Panc1 (cell line): ENCODE results near the gene TRAF3IP3.

ENCODE experiments used
- POLR2AphosphoS5 ChIP-seq: IDR thresholded peaks from 2 replicates; pipeline ENCODE4 v1.6.1; 2012; ENCODE audit warnings: mild to moderate bottlenecking, low read depth, low read length, moderate library complexity
- TF ChIP-seq, protein P1 (sequence below): fragments of 450-650 bp; IDR thresholded peaks from 2 replicates; pipeline ENCODE4 v1.5.1; 2017; ENCODE audit warnings: mild to moderate bottlenecking

DNA sequence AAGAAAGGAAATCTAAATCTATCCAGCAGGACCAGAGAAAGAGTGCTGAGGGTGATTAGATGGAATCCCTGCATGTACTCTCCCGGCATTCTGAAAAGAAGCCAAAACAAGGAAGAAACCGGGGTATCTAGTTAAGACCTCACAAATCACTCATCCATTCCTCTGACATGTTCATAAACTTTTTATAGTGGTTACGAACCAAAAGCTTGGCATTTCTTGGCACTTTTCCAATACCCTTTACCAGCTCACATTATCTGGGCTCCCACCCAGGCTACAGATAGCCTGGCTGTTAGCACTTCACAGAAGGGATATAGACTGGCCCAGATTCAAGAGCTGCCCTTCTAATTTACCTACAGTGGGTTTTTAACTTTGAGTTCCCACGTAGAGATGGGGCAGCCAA, 30.3 kb downstream of the TRAF3IP3 start:
- TF ChIP-seq, protein P1, sequence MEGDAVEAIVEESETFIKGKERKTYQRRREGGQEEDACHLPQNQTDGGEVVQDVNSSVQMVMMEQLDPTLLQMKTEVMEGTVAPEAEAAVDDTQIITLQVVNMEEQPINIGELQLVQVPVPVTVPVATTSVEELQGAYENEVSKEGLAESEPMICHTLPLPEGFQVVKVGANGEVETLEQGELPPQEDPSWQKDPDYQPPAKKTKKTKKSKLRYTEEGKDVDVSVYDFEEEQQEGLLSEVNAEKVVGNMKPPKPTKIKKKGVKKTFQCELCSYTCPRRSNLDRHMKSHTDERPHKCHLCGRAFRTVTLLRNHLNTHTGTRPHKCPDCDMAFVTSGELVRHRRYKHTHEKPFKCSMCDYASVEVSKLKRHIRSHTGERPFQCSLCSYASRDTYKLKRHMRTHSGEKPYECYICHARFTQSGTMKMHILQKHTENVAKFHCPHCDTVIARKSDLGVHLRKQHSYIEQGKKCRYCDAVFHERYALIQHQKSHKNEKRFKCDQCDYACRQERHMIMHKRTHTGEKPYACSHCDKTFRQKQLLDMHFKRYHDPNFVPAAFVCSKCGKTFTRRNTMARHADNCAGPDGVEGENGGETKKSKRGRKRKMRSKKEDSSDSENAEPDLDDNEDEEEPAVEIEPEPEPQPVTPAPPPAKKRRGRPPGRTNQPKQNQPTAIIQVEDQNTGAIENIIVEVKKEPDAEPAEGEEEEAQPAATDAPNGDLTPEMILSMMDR = no peak
- no peak for TF ChIP-seq POLR2AphosphoS5
